Tibial nerve (tissue), 4 donors: ENCODE data around the gene RRP7A.

Experiments used
- CTCF ChIP-seq, 5 experiments: fragments of 200-600 bp in 3 of 5; fragments of 450-650 bp in 2 of 5; sonication (generic) in 3 of 5; IDR thresholded peaks; one replicate each; pipeline ENCODE4 v1.5.1; 2016 to 2019; ENCODE audit warnings: antibody characterized with exemption in 5 of 5, mild to moderate bottlenecking in 3 of 5, moderate library complexity in 2 of 5
- EP300 ChIP-seq, 2 donors: sonication (generic); formaldehyde crosslinking; IDR thresholded peaks; one replicate each; pipeline ENCODE4 v1.6.1; 2017; ENCODE audit warnings: antibody characterized with exemption in 2 of 2, mild to moderate bottlenecking in 1 of 2
- POLR2A ChIP-seq, 2 donors: fragments of 450-650 bp; IDR thresholded peaks; one replicate each; pipeline ENCODE4 v1.6.1; 2017; ENCODE audit warnings: antibody characterized with exemption in 2 of 2, mild to moderate bottlenecking in 2 of 2, moderate library complexity in 2 of 2

DNA sequence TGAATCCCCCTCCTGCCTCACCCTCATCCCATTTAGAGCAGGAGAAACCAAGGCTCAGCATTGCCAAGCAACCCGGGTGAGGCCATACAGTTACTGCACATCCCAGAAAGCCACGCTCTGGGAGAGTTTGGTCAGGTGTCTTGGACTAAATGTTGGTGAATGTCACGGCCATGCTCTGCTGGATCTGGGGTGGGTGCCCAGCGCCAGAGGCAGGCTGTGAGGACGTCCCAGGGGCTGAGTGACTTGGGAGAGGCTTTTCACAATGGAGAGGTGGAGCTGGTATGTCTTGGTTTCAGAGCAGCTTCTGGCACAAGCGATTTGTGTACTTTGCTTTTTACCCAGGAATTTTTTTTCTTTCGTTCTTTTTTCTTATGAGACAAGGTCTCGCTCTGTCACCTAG is 40.8 kb upstream of the RRP7A start:
- no peak for TF ChIP-seq CTCF (IDR thresholded peaks at IDR 0.05)
- no peak for TF ChIP-seq EP300 (IDR thresholded peaks at IDR 0.05)
- TF ChIP-seq POLR2A (IDR thresholded peaks at IDR 0.05) = no peak
